ENCODE data around the gene DLK1. TPM values are rescaled to one million over a fixed set of nuclear protein-coding genes. Genes with fewer than 3 reads are reported as not detected.
A peak's percentile ranks its signal among the peaks of the same experiment; 100 is the strongest.

The DLK1 gene
- polyA plus RNA-seq, 2 of the 4 experiments (the other 2 are of a cell fraction), result 0.06 TPM; not detected in 1

DNA sequence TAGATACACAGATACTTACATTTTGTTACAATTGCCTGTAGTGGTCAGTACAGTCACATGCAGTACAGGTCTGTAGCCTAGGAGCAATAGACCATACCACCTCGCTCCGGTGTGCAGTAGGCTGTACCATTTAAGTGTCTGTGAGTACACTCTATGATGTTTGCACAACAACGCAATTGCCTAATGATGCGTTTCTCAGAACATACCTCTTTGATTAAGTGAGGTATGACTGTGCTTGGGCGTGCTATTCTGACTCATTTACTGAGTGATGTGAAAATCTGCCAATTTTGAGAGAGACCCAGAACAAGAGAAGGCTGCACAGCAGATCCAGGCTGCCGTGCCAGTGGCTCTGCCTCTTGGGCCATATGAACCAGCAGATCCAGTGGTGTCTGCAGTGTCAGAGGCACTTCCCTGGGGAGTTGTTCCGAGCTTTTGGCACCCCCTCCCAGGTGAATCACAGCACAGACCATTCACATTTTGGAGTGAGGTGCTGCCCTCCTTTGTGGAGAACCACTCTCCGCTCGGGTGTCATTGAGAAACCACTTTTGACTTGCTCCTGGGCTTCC is 20.4 kb downstream of the DLK1 start:
- ATAC-seq (peak; percentile 88 to 94), DNase-seq (ENCODE audit: low read depth in 1 of 2, low spot score in 1 of 2) (peak; percentile 51 to 73), FAIRE-seq (no peak)
- no peak overlapping the region for H3K4me3 ChIP-seq
- ChIA-PET CTCF (interaction anchor here (2.1 kb wide), 1 partner anchor 49 kb away, joined by 5 read pairs; no protein-coding TSS in a partner anchor), POLR2A (no interaction called here)
- peak overlapping the region; percentile 44; a peak in 3 of 6 replicates for H3K27ac ChIP-seq
- H3K4me1 ChIP-seq, result peaks cover 12% of the 10 kb centered on the region; the same call in 2 of the 3 replicates
- TF ChIP-seq GATA3 (IDR thresholded peaks at IDR 0.05; ENCODE audit: borderline replicate concordance), result 0 out of 2 replicates have a peak, but pooled peaks have one; percentile 18
- TF ChIP-seq JUN (IDR thresholded peaks at IDR 0.05), result peak in 1 of 2 experiments; percentile 42; a peak in 1 of 5 replicates
- 0 out of 3 replicates have a peak, but pooled peaks have one; percentile 24 for TF ChIP-seq SMC3 (IDR thresholded peaks at IDR 0.05)
- peak in 1 of 2 experiments; percentile 22; a peak in 1 of 5 replicates for TF ChIP-seq EP300 (IDR thresholded peaks at IDR 0.05)
- TF ChIP-seq EHMT2 (IDR thresholded peaks at IDR 0.05; ENCODE audit: low read depth), result no peak
- TF ChIP-seq CEBPB (IDR thresholded peaks at IDR 0.05), result peak; percentile 27 to 84; a peak in 2 of 4 replicates
- TF ChIP-seq MYC (IDR thresholded peaks at IDR 0.05; ENCODE audit: borderline replicate concordance, low read length), result no peak
- TF ChIP-seq JUNB (IDR thresholded peaks at IDR 0.05), result 0 out of 2 replicates have a peak, but pooled peaks have one; percentile 32
- TF ChIP-seq NFE2L2 (conservative IDR thresholded peaks at IDR 0.05; ENCODE audit: low read length), result no peak
- TF ChIP-seq, protein P1, sequence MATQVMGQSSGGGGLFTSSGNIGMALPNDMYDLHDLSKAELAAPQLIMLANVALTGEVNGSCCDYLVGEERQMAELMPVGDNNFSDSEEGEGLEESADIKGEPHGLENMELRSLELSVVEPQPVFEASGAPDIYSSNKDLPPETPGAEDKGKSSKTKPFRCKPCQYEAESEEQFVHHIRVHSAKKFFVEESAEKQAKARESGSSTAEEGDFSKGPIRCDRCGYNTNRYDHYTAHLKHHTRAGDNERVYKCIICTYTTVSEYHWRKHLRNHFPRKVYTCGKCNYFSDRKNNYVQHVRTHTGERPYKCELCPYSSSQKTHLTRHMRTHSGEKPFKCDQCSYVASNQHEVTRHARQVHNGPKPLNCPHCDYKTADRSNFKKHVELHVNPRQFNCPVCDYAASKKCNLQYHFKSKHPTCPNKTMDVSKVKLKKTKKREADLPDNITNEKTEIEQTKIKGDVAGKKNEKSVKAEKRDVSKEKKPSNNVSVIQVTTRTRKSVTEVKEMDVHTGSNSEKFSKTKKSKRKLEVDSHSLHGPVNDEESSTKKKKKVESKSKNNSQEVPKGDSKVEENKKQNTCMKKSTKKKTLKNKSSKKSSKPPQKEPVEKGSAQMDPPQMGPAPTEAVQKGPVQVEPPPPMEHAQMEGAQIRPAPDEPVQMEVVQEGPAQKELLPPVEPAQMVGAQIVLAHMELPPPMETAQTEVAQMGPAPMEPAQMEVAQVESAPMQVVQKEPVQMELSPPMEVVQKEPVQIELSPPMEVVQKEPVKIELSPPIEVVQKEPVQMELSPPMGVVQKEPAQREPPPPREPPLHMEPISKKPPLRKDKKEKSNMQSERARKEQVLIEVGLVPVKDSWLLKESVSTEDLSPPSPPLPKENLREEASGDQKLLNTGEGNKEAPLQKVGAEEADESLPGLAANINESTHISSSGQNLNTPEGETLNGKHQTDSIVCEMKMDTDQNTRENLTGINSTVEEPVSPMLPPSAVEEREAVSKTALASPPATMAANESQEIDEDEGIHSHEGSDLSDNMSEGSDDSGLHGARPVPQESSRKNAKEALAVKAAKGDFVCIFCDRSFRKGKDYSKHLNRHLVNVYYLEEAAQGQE (IDR thresholded peaks at IDR 0.05), result no peak
- TF ChIP-seq ESRRA (IDR thresholded peaks at IDR 0.05; ENCODE audit: borderline replicate concordance, low read length), result no peak
- TF ChIP-seq KDM5A (IDR thresholded peaks at IDR 0.05), result no peak
- TF ChIP-seq ZC3H11A (IDR thresholded peaks at IDR 0.05), result no peak
- no peak for TF ChIP-seq POLR2AphosphoS2 (conservative IDR thresholded peaks at IDR 0.05; ENCODE audit: low read length)
- TF ChIP-seq, protein P2, sequence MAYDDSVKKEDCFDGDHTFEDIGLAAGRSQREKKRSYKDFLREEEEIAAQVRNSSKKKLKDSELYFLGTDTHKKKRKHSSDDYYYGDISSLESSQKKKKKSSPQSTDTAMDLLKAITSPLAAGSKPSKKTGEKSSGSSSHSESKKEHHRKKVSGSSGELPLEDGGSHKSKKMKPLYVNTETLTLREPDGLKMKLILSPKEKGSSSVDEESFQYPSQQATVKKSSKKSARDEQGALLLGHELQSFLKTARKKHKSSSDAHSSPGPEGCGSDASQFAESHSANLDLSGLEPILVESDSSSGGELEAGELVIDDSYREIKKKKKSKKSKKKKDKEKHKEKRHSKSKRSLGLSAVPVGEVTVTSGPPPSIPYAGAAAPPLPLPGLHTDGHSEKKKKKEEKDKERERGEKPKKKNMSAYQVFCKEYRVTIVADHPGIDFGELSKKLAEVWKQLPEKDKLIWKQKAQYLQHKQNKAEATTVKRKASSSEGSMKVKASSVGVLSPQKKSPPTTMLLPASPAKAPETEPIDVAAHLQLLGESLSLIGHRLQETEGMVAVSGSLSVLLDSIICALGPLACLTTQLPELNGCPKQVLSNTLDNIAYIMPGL (CRISPR knock-in tag; IDR thresholded peaks at IDR 0.05; ENCODE audit: borderline replicate concordance), result no peak
- TF ChIP-seq, protein P3, sequence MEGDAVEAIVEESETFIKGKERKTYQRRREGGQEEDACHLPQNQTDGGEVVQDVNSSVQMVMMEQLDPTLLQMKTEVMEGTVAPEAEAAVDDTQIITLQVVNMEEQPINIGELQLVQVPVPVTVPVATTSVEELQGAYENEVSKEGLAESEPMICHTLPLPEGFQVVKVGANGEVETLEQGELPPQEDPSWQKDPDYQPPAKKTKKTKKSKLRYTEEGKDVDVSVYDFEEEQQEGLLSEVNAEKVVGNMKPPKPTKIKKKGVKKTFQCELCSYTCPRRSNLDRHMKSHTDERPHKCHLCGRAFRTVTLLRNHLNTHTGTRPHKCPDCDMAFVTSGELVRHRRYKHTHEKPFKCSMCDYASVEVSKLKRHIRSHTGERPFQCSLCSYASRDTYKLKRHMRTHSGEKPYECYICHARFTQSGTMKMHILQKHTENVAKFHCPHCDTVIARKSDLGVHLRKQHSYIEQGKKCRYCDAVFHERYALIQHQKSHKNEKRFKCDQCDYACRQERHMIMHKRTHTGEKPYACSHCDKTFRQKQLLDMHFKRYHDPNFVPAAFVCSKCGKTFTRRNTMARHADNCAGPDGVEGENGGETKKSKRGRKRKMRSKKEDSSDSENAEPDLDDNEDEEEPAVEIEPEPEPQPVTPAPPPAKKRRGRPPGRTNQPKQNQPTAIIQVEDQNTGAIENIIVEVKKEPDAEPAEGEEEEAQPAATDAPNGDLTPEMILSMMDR (IDR thresholded peaks at IDR 0.05), result no peak
- TF ChIP-seq NPAS2 (CRISPR knock-in tag; IDR thresholded peaks at IDR 0.05; ENCODE audit: borderline replicate concordance), result no peak
- TF ChIP-seq CHD4 (IDR thresholded peaks at IDR 0.05; ENCODE audit: borderline replicate concordance), result no peak
- 0 out of 2 replicates have a peak, but pooled peaks have one; percentile 19 for TF ChIP-seq FOSL2 (IDR thresholded peaks at IDR 0.05)
- TF ChIP-seq FOSL2 (CRISPR knock-in tag; IDR thresholded peaks at IDR 0.05), result peak; percentile 85
- TF ChIP-seq CBX2 (IDR thresholded peaks at IDR 0.05; ENCODE audit: borderline replicate concordance, low read depth), result no peak
- TF ChIP-seq, protein P4, sequence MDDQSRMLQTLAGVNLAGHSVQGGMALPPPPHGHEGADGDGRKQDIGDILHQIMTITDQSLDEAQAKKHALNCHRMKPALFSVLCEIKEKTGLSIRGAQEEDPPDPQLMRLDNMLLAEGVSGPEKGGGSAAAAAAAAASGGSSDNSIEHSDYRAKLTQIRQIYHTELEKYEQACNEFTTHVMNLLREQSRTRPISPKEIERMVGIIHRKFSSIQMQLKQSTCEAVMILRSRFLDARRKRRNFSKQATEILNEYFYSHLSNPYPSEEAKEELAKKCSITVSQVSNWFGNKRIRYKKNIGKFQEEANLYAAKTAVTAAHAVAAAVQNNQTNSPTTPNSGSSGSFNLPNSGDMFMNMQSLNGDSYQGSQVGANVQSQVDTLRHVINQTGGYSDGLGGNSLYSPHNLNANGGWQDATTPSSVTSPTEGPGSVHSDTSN (IDR thresholded peaks at IDR 0.05), result no peak
- TF ChIP-seq TFCP2L1 (CRISPR knock-in tag; IDR thresholded peaks at IDR 0.05), result no peak
- TF ChIP-seq TP53 (CRISPR knock-in tag; IDR thresholded peaks at IDR 0.05), result no peak
- TF ChIP-seq RAD21 (conservative IDR thresholded peaks at IDR 0.05 in 1 of 2, IDR thresholded peaks at IDR 0.05 in 1 of 2), result peak; percentile 23 to 25; a peak in 2 of 5 replicates
- TF ChIP-seq FOSB (CRISPR knock-in tag; IDR thresholded peaks at IDR 0.05), result no peak
- TF ChIP-seq HDAC2 (IDR thresholded peaks at IDR 0.05), result no peak
- H3K4me2 ChIP-seq, result peak overlapping the region; percentile 35; the same call in 2 of the 3 replicates
- H3K9me3 ChIP-seq, result no peaks in the 10 kb centered on the region
- WGBS (ENCODE audit: missing lambda C conversion rate), result 33% methylated on average over 9 of the region's 9 CpGs

All from A549 (cell line).